GM23338 (cell line): ENCODE data around the gene NEB. TPM values are rescaled to one million over a fixed set of nuclear protein-coding genes. Genes with fewer than 3 reads are reported as not detected.

Source experiments
- ATAC-seq: fragments of 200-7000 bp; cut with Tn5 transposase; 3 replicates; pipeline ENCODE4 v1.9.1; 2020
- DNase-seq: peaks from one replicate; pipeline ENCODE4 v3.0.0-alpha.2; 2015; ENCODE audit warnings: low spot score
- H2AFZ ChIP-seq: fragments of 200-600 bp; sonication (generic); 2 replicates; pipeline ENCODE4 v1.8.0; 2016; ENCODE audit warnings: antibody characterized with exemption, mild to moderate bottlenecking, moderate library complexity
- H3F3A ChIP-seq: fragments of 200-600 bp; sonication (generic); replicated peaks from 2 replicates; pipeline ENCODE4 v1.8.0; 2017; ENCODE audit warnings: antibody characterized with exemption, mixed run types, low read depth
- H3K27ac ChIP-seq: fragments of 200-600 bp; sonication (generic); 2 replicates; pipeline ENCODE4 v1.6.1; 2016; ENCODE audit warnings: low read depth
- H3K27me3 ChIP-seq: fragments of 200-600 bp; sonication (generic); 2 replicates; pipeline ENCODE4 v1.8.0; 2016; ENCODE audit warnings: mild to moderate bottlenecking, mixed run types, moderate library complexity; ENCODE audit not compliant: insufficient read depth
- H3K36me3 ChIP-seq: fragments of 200-600 bp; sonication (generic); 2 replicates; pipeline ENCODE4 v1.8.0; 2016; ENCODE audit warnings: mild to moderate bottlenecking; ENCODE audit not compliant: insufficient read depth
- H3K4me1 ChIP-seq: fragments of 200-600 bp; sonication (generic); 2 replicates; pipeline ENCODE4 v1.8.0; 2016; ENCODE audit warnings: mild to moderate bottlenecking, moderate library complexity; ENCODE audit not compliant: insufficient read depth
- H3K4me2 ChIP-seq: fragments of 200-600 bp; sonication (generic); 2 replicates; pipeline ENCODE4 v1.7.1; 2017; ENCODE audit warnings: mixed run types
- H3K4me3 ChIP-seq: fragments of 200-600 bp; sonication (generic); 2 replicates; pipeline ENCODE4 v1.6.1; 2016; ENCODE audit warnings: mixed run types
- H3K79me2 ChIP-seq: fragments of 200-600 bp; sonication (generic); replicated peaks from 2 replicates; pipeline ENCODE4 v1.8.0; 2017; ENCODE audit warnings: mild to moderate bottlenecking; ENCODE audit not compliant: insufficient read depth
- H3K9me2 ChIP-seq: fragments of 200-600 bp; sonication (generic); 2 replicates; pipeline ENCODE4 v1.8.0; 2017; ENCODE audit not compliant: insufficient read depth
- H4K20me1 ChIP-seq: fragments of 200-600 bp; sonication (generic); replicated peaks from 2 replicates; pipeline ENCODE4 v1.8.0; 2017; ENCODE audit warnings: mild to moderate bottlenecking; ENCODE audit not compliant: insufficient read depth
- H3K27ac Mint-ChIP-seq: 2 replicates; pipeline ENCODE4 v1.8.0; 2020; ENCODE audit warnings: inconsistent platforms, mild to moderate bottlenecking, moderate library complexity, mixed read lengths
- H3K27me3 Mint-ChIP-seq: 3 replicates; pipeline ENCODE4 v1.8.0; 2022; ENCODE audit warnings: low read depth, mild to moderate bottlenecking, moderate library complexity, mixed read lengths, inconsistent platforms; ENCODE audit not compliant: insufficient read depth, poor library complexity
- H3K36me3 Mint-ChIP-seq: 3 replicates; pipeline ENCODE4 v1.8.0; 2021; ENCODE audit warnings: low read depth, mild to moderate bottlenecking, inconsistent platforms, moderate library complexity, mixed read lengths
- H3K4me1 Mint-ChIP-seq: 3 replicates; pipeline ENCODE4 v1.8.0; 2020; ENCODE audit warnings: mild to moderate bottlenecking, inconsistent platforms, mixed read lengths
- H3K4me3 Mint-ChIP-seq: 3 replicates; pipeline ENCODE4 v1.8.0; 2021; ENCODE audit warnings: moderate library complexity, mild to moderate bottlenecking, inconsistent platforms, mixed read lengths
- H3K9me3 Mint-ChIP-seq: 3 replicates; pipeline ENCODE4 v1.8.0; 2020; ENCODE audit warnings: moderate library complexity, mild to moderate bottlenecking, inconsistent platforms, mixed read lengths
- CREB1 ChIP-seq: fragments of 250-450 bp; sonication (Bioruptor Pico); IDR thresholded peaks from 2 replicates; pipeline ENCODE4 v1.5.0; 2020; ENCODE audit warnings: low read depth, mild to moderate bottlenecking, moderate library complexity
- EZH2 ChIP-seq: fragments of 200-600 bp; sonication (generic); IDR thresholded peaks from one replicate; pipeline ENCODE4 v1.8.0; 2017; ENCODE audit warnings: antibody characterized with exemption, mild to moderate bottlenecking, low read depth; ENCODE audit not compliant: unreplicated experiment
- STAT1 ChIP-seq: IDR thresholded peaks from one replicate; pipeline ENCODE4 v1.6.1; 2016; ENCODE audit warnings: antibody characterized with exemption; ENCODE audit not compliant: unreplicated experiment
- polyA plus RNA-seq: library from polyadenylated mRNA; unstranded; fragments of >200 nt; fragmentation: Nextera tagmentation; extraction: Ambion mirVana; gene quantifications from 2 replicates; pipeline ENCODE4 v1.2.1, GENCODE V29; 2016
- total RNA-seq: library from RNA; depleted of rRNA; stranded (reverse); fragments of >200 nt; shearing (Covaris generic); gene quantifications from 2 replicates; pipeline ENCODE4 v1.2.3, GENCODE V29; 2014
- TF ChIP-seq, protein P1 (sequence below): fragments of 250-450 bp; sonication (Bioruptor Pico); IDR thresholded peaks from 2 replicates; pipeline ENCODE4 v1.5.0; 2020; ENCODE audit warnings: mild to moderate bottlenecking, moderate library complexity
- TF ChIP-seq, protein P2 (sequence below): IDR thresholded peaks from one replicate; pipeline ENCODE4 v1.6.1; 2018; ENCODE audit warnings: antibody characterized with exemption; ENCODE audit not compliant: unreplicated experiment
- TF ChIP-seq, protein P3 (sequence below): IDR thresholded peaks from 2 replicates; pipeline ENCODE4 v1.6.1; 2016; ENCODE audit warnings: antibody characterized with exemption

The NEB gene
- total and polyA plus RNA-seq, 2 experiments from 2014 or later, result 6.2 to 13.7 TPM

- Histone ChIP-seq H3K4me1 (0 out of 2 replicates have a peak, but pooled peaks cover 6% of the 10 kb centered on the region), H3F3A (no peaks in the 10 kb centered on the region), H3K9me2 (peaks cover 5% of the 10 kb centered on the region; the same call in 1 of the 2 replicates), H3K27ac (no peak overlapping the region), H3K36me3 (no peaks in the 10 kb centered on the region), H2AFZ (no peak overlapping the region), H3K79me2 (no peaks in the 10 kb centered on the region), H3K4me2 (no peak overlapping the region), H3K27me3 (no peaks in the 10 kb centered on the region), H4K20me1 (no peaks in the 10 kb centered on the region), H3K4me3 (no peak overlapping the region)
- Mint-ChIP-seq H3K4me1 (peaks cover 7% of the 10 kb centered on the region), H3K4me3 (no peak overlapping the region), H3K9me3 (no peaks in the 10 kb centered on the region), H3K36me3 (no peaks in the 10 kb centered on the region), H3K27ac (no peak overlapping the region), H3K27me3 (peaks cover 4% of the 10 kb centered on the region)
- TF ChIP-seq CREB1 (CRISPR knock-in tag) (no peak), STAT1 (no peak), EZH2 (no peak)
- TF ChIP-seq, protein P1, sequence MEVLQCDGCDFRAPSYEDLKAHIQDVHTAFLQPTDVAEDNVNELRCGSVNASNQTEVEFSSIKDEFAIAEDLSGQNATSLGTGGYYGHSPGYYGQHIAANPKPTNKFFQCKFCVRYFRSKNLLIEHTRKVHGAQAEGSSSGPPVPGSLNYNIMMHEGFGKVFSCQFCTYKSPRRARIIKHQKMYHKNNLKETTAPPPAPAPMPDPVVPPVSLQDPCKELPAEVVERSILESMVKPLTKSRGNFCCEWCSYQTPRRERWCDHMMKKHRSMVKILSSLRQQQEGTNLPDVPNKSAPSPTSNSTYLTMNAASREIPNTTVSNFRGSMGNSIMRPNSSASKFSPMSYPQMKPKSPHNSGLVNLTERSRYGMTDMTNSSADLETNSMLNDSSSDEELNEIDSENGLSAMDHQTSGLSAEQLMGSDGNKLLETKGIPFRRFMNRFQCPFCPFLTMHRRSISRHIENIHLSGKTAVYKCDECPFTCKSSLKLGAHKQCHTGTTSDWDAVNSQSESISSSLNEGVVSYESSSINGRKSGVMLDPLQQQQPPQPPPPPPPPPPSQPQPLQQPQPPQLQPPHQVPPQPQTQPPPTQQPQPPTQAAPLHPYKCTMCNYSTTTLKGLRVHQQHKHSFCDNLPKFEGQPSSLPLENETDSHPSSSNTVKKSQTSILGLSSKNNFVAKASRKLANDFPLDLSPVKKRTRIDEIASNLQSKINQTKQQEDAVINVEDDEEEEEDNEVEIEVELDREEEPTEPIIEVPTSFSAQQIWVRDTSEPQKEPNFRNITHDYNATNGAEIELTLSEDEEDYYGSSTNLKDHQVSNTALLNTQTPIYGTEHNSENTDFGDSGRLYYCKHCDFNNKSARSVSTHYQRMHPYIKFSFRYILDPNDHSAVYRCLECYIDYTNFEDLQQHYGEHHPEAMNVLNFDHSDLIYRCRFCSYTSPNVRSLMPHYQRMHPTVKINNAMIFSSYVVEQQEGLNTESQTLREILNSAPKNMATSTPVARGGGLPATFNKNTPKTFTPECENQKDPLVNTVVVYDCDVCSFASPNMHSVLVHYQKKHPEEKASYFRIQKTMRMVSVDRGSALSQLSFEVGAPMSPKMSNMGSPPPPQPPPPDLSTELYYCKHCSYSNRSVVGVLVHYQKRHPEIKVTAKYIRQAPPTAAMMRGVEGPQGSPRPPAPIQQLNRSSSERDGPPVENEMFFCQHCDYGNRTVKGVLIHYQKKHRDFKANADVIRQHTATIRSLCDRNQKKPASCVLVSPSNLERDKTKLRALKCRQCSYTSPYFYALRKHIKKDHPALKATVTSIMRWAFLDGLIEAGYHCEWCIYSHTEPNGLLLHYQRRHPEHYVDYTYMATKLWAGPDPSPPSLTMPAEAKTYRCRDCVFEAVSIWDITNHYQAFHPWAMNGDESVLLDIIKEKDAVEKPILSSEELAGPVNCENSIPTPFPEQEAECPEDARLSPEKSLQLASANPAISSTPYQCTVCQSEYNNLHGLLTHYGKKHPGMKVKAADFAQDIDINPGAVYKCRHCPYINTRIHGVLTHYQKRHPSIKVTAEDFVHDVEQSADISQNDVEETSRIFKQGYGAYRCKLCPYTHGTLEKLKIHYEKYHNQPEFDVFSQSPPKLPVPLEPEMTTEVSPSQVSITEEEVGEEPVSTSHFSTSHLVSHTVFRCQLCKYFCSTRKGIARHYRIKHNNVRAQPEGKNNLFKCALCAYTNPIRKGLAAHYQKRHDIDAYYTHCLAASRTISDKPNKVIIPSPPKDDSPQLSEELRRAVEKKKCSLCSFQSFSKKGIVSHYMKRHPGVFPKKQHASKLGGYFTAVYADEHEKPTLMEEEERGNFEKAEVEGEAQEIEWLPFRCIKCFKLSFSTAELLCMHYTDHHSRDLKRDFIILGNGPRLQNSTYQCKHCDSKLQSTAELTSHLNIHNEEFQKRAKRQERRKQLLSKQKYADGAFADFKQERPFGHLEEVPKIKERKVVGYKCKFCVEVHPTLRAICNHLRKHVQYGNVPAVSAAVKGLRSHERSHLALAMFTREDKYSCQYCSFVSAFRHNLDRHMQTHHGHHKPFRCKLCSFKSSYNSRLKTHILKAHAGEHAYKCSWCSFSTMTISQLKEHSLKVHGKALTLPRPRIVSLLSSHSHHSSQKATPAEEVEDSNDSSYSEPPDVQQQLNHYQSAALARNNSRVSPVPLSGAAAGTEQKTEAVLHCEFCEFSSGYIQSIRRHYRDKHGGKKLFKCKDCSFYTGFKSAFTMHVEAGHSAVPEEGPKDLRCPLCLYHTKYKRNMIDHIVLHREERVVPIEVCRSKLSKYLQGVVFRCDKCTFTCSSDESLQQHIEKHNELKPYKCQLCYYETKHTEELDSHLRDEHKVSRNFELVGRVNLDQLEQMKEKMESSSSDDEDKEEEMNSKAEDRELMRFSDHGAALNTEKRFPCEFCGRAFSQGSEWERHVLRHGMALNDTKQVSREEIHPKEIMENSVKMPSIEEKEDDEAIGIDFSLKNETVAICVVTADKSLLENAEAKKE (CRISPR knock-in tag), result no peak
- TF ChIP-seq, protein P2, sequence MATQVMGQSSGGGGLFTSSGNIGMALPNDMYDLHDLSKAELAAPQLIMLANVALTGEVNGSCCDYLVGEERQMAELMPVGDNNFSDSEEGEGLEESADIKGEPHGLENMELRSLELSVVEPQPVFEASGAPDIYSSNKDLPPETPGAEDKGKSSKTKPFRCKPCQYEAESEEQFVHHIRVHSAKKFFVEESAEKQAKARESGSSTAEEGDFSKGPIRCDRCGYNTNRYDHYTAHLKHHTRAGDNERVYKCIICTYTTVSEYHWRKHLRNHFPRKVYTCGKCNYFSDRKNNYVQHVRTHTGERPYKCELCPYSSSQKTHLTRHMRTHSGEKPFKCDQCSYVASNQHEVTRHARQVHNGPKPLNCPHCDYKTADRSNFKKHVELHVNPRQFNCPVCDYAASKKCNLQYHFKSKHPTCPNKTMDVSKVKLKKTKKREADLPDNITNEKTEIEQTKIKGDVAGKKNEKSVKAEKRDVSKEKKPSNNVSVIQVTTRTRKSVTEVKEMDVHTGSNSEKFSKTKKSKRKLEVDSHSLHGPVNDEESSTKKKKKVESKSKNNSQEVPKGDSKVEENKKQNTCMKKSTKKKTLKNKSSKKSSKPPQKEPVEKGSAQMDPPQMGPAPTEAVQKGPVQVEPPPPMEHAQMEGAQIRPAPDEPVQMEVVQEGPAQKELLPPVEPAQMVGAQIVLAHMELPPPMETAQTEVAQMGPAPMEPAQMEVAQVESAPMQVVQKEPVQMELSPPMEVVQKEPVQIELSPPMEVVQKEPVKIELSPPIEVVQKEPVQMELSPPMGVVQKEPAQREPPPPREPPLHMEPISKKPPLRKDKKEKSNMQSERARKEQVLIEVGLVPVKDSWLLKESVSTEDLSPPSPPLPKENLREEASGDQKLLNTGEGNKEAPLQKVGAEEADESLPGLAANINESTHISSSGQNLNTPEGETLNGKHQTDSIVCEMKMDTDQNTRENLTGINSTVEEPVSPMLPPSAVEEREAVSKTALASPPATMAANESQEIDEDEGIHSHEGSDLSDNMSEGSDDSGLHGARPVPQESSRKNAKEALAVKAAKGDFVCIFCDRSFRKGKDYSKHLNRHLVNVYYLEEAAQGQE, result no peak
- TF ChIP-seq, protein P3, sequence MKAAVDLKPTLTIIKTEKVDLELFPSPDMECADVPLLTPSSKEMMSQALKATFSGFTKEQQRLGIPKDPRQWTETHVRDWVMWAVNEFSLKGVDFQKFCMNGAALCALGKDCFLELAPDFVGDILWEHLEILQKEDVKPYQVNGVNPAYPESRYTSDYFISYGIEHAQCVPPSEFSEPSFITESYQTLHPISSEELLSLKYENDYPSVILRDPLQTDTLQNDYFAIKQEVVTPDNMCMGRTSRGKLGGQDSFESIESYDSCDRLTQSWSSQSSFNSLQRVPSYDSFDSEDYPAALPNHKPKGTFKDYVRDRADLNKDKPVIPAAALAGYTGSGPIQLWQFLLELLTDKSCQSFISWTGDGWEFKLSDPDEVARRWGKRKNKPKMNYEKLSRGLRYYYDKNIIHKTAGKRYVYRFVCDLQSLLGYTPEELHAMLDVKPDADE, result no peak
- ATAC-seq, result no peak
- DNase-seq, result no peak
Measured at GRCh38 chr2:151767536-151767935, 33.3 kb upstream of the NEB start.
